NB4 (cell line): Measurements from ENCODE around the gene FAM20C.
A peak's percentile ranks its signal among the peaks of the same experiment; 100 is the strongest.

Experiments used
- DNase-seq: peaks from one replicate; pipeline ENCODE4 v3.0.0; 2010; ENCODE audit warnings: low read depth
- H3K4me3 ChIP-seq: one replicate; pipeline ENCODE4 v1.5.1; 2011; ENCODE audit warnings: mild to moderate bottlenecking, low read depth, low read length, moderate library complexity
- CTCF ChIP-seq: IDR thresholded peaks from one replicate; pipeline ENCODE4 v1.5.1; 2012; ENCODE audit warnings: low read depth, low read length
- MAX ChIP-seq: IDR thresholded peaks from 2 replicates; pipeline ENCODE4 v1.6.1; 2011; ENCODE audit warnings: low read depth, low read length
- MYC ChIP-seq: IDR thresholded peaks from 2 replicates; pipeline ENCODE4 v1.6.1; 2011; ENCODE audit warnings: low read depth, low read length
- POLR2A ChIP-seq: IDR thresholded peaks from 2 replicates; pipeline ENCODE4 v1.6.1; 2011; ENCODE audit warnings: mild to moderate bottlenecking; ENCODE audit not compliant: insufficient read length; ENCODE audit errors: extremely low read depth

The FAM20C gene

DNA sequence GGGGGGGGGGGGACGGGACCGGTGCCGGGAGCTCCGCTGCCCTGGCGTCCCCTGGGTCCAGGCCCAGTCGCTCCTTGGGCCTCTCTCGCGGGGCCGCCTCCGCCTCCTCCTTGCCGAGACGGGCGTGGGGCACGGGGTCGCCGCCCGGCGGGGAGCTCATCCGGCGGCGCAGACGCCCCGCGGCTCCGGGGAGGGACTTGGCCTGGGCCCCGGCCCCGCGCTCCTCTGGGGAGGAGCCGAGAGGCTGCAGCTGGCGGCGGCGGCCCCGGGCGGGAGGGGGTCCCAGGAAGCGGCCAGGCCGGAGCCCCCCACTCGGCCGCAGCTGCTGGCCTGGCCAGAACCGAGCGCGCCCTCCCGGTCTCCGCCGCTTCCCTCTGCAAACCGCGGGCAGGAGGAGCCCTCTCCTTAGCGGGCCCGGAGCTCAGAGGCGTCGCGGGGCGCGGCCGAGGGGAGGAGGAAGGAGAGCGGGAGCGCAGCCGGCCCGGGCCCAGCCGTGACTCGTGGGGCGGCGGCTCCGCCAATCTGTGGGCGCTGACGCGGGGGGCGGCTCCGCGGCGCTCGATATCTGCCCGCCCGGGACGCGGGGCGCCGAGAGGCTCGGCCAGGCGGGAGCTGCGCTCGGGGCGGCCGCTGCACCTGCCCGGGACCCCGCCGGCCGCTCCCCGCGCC, at the start of gene FAM20C:
Gene FAM20C (plus strand): TSS at position 591 of the 669 bp plus-strand sequence. CDS start 629 bp downstream, outside the sequence.
- TF ChIP-seq MAX (no peak), MYC (no peak), CTCF (no peak), POLR2A (no peak)
- H3K4me3 ChIP-seq, result peak within 1 kb of the TSS; percentile 34
- DNase-seq, result peak; percentile 79

DNA sequence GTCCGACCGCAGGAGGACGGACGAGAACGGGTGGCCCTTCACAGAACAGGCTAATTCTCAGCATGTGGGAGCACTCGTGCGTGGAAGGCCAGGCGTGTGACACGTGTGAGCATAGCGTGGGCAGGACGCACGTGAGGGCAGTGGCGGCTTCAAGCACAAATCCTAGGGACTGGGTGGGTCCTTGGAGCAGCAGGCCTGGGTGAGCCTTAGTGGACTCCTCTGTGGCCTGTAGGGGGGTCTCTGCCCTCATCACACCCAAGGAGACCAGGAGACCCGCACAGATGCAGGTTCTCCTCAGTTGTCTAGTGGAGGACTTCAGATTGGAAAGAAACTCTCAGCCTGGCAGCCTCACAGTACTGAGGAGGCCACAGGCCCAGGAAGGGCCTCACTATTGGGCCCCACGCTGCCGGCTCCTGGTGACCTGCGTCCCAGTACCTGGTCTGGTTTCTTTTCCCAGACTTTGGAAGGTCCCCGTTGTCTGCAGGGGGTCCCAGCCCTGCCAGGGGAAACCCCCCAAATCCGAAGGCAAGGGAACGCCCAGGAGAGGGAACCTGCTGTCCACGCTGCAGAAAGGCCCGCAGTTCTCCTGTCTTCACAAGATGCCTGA, 49.1 kb upstream of the FAM20C start:
- no peak for DNase-seq
- no peak overlapping the region for H3K4me3 ChIP-seq
- no peak for TF ChIP-seq MAX
- no peak for TF ChIP-seq POLR2A
- no peak for TF ChIP-seq MYC
- TF ChIP-seq CTCF, result no peak

DNA sequence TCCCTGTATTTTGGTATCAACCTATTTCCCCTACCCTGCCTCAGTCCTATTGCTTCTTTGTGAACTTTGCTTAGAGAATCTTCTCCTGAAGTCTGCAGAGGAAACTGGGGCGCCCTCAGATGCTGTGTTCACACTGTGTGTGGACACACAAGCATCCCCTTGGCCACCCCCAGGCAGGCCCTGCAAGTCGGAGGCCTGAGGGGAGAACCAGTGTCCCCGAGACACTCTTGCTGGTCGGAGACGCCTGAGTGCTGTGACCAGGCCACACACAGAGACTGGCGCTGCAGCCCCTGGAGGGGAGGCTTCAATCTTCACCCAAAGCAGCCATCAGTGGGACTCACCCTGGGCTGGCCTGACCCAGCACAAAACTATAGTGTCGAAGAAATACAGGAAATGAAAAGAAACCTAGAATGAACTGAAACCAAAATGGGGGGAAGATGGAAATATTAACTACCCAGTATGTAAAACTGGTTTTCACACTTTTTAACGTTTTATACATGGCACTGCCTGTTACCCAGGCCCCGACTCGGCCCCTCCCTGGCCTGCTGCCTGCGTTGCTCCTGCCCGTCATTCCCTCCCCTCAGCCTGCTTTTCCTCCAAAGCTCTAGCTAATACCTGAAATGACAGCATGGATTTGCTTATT, 48.4 kb upstream of the FAM20C start:
- no peak for TF ChIP-seq MAX
- no peak for TF ChIP-seq POLR2A
- no peak for TF ChIP-seq CTCF
- no peak for TF ChIP-seq MYC
- no peak for DNase-seq
- H3K4me3 ChIP-seq, result no peak overlapping the region

- no peak for DNase-seq
- TF ChIP-seq POLR2A (no peak), MYC (no peak)
- no peak overlapping the region for H3K4me3 ChIP-seq
Observed at GRCh38 chr7:144454-144826, 47.9 kb upstream of the FAM20C start.

- no peak for TF ChIP-seq MAX
- TF ChIP-seq CTCF, result no peak
- no peak for TF ChIP-seq POLR2A
- TF ChIP-seq MYC, result no peak
- no peak for DNase-seq
- no peak overlapping the region for H3K4me3 ChIP-seq
Observed at GRCh38 chr7:145863-146262, 46.5 kb upstream of the FAM20C start.

DNA sequence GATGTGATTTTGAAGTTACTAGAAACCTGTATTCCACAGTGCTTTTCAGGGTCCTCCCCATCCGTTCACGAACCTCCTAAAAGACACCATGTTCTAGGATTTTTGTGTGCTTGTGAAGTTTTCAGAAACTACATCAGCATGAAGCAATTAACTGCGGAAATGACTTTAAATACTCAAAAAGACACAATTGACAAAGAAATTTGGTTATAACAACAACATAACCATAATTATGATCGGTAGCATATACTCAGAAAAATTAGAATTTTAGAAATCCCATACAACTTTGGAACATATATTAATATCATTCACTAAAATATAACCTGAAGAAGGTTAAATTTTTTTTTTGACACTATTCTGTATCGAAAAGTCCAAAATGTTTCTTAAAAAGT, 43.8 kb upstream of the FAM20C start:
- H3K4me3 ChIP-seq, result peak overlapping the region; percentile 82
- no peak for DNase-seq
- TF ChIP-seq POLR2A (no peak), CTCF (no peak), MYC (no peak), MAX (no peak)
